Hepatocyte (in vitro differentiated cells): ENCODE measurements around the gene NTRK3.

ENCODE experiments used
- EZH2 ChIP-seq: fragments of 200-600 bp; sonication (generic); IDR thresholded peaks from 2 replicates; pipeline ENCODE4 v1.6.1; 2016; ENCODE audit warnings: antibody characterized with exemption, mild to moderate bottlenecking, borderline replicate concordance
- EZH2phosphoT487 ChIP-seq: fragments of 200-600 bp; sonication (generic); IDR thresholded peaks from one replicate; pipeline ENCODE4 v1.6.1; 2018; ENCODE audit warnings: antibody characterized with exemption, mild to moderate bottlenecking, low read depth, moderate library complexity; ENCODE audit not compliant: unreplicated experiment, severe bottlenecking
- TF ChIP-seq, protein P1 (sequence below): fragments of 200-600 bp; sonication (generic); IDR thresholded peaks from 2 replicates; pipeline ENCODE4 v1.5.1; 2016; ENCODE audit warnings: antibody characterized with exemption, mild to moderate bottlenecking; ENCODE audit not compliant: poor library complexity

- TF ChIP-seq, protein P1, sequence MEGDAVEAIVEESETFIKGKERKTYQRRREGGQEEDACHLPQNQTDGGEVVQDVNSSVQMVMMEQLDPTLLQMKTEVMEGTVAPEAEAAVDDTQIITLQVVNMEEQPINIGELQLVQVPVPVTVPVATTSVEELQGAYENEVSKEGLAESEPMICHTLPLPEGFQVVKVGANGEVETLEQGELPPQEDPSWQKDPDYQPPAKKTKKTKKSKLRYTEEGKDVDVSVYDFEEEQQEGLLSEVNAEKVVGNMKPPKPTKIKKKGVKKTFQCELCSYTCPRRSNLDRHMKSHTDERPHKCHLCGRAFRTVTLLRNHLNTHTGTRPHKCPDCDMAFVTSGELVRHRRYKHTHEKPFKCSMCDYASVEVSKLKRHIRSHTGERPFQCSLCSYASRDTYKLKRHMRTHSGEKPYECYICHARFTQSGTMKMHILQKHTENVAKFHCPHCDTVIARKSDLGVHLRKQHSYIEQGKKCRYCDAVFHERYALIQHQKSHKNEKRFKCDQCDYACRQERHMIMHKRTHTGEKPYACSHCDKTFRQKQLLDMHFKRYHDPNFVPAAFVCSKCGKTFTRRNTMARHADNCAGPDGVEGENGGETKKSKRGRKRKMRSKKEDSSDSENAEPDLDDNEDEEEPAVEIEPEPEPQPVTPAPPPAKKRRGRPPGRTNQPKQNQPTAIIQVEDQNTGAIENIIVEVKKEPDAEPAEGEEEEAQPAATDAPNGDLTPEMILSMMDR: no peak
- no peak for TF ChIP-seq EZH2
- TF ChIP-seq EZH2phosphoT487: no peak
Measured at GRCh38 chr15:88193415-88193814, 63.1 kb downstream of the NTRK3 start.
